ENCODE measurements around the gene RELA. TPM values are rescaled to one million over a fixed set of nuclear protein-coding genes. Genes with fewer than 3 reads are reported as not detected.
A peak's percentile ranks its signal among the peaks of the same experiment; 100 is the strongest.
"Not testable (repeated sequence)": the region's sequence is repeated elsewhere in the genome, so short reads cannot be mapped to it uniquely, and the experiment has no call there.

RELA gene
- total RNA-seq, 2 donors from 2014 or later = 116 to 121 TPM

DNA sequence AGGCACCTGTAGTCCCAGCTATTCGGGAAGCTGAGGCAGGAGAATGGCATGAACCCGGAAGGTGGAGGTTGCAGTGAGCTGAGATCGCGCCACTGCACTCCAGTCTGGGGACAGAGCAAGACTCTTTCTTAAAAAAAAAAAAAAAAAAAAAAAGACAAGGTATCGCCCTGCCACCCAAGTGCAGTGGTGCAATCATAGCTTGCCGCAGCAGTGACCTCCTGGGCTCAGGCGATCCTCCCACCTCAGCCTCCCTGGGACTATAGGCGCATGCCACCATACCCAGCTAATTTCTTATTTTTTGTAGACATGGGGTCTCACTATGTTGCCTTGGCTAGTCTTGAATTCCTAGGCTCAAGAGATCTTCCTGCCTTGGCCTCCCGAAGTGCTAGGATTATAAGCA lies 1.8 kb downstream of the RELA start:
- not testable (repeated sequence) for ATAC-seq (replicated peaks in 1 of 2); H3K9me3 Mint-ChIP-seq
- peaks cover 24 to 33% of the 10 kb centered on the region in 2 donors for H3K36me3 Mint-ChIP-seq (ENCODE audit: insufficient read depth in 2 of 2)

GRCh38 chr11:65660038-65660437 lies 2.7 kb downstream of the RELA start:
- Mint-ChIP-seq H3K4me3 (peak overlapping the region; percentile 17 to 58), H3K27me3 (ENCODE audit: low read depth) (no peaks in the 10 kb centered on the region), H3K27ac (peak overlapping the region; percentile 41), H3K4me1 (ENCODE audit: low read depth) (peaks cover 57% of the 10 kb centered on the region), H3K36me3 (ENCODE audit: insufficient read depth in 2 of 2) (peaks cover 24 to 35% of the 10 kb centered on the region in 2 donors), H3K9me3 (no peaks in the 10 kb centered on the region)
- ATAC-seq (replicated peaks in 1 of 2) (no peak), DNase-seq (no peak)

More for the DNA sequence above, 1.8 kb downstream of the RELA start:
- Mint-ChIP-seq H3K4me3 (peak overlapping the region; percentile 80 to 88), H3K27ac (peak overlapping the region; percentile 55), H3K4me1 (ENCODE audit: low read depth) (peaks cover 59% of the 10 kb centered on the region)
- not testable (repeated sequence) for DNase-seq; H3K27me3 Mint-ChIP-seq (ENCODE audit: low read depth)

DNA sequence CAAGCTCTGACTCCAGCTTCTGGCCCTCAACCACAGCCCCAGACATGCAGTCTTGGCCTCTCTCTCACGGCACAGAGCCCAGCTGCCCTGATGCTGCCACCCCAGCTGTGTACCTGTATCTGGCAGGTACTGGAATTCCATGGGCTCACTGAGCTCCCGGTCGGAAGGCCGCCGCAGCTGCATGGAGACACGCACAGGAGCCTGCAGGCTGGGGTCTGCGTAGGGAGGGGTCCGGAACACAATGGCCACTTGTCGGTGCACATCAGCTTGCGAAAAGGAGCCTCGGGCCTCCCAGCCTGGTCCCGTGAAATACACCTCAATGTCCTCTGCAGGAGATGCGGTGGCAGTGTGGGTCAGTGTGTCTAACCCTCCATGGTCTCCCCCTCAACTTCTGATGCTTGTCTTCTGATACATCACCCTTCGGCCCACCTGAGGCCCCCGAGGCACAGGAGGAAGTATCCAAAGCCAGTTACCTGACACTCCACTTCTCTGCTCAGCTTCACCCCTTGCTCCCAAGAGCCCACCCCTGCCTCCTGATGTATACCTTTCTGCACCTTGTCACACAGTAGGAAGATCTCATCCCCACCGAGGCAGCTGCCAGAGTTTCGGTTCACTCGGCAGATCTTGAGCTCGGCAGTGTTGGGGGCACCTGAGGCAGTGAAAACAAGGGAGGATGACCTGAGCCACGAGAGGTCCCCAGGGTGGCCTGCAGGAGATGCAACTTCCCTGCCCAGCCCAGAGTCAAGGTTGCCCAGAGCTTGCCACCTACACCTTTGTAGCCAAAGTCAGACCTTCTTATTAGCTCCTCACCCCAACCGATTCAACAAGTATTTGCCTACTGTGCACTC lies 4.3 kb downstream of the RELA start:
- no peak for ATAC-seq (replicated peaks in 1 of 2)
- H3K4me1 Mint-ChIP-seq (ENCODE audit: low read depth) = peaks cover 56% of the 10 kb centered on the region
- peaks cover 24 to 39% of the 10 kb centered on the region in 2 donors for H3K36me3 Mint-ChIP-seq (ENCODE audit: insufficient read depth in 2 of 2)
- no peak for DNase-seq
- H3K4me3 Mint-ChIP-seq = no peak overlapping the region
- H3K9me3 Mint-ChIP-seq = no peaks in the 10 kb centered on the region
- H3K27ac Mint-ChIP-seq = peak overlapping the region; percentile 4
- H3K27me3 Mint-ChIP-seq (ENCODE audit: low read depth) = no peaks in the 10 kb centered on the region

GRCh38 chr11:65657426-65657825 lies 5.3 kb downstream of the RELA start:
- DNase-seq (no peak), ATAC-seq (replicated peaks in 1 of 2) (no peak)
- Mint-ChIP-seq H3K4me3 (no peak overlapping the region), H3K9me3 (no peaks in the 10 kb centered on the region), H3K36me3 (ENCODE audit: insufficient read depth in 2 of 2) (peaks cover 24 to 39% of the 10 kb centered on the region in 2 donors), H3K27ac (peak overlapping the region; percentile 24), H3K4me1 (ENCODE audit: low read depth) (peaks cover 63% of the 10 kb centered on the region), H3K27me3 (ENCODE audit: low read depth) (no peaks in the 10 kb centered on the region)

DNA sequence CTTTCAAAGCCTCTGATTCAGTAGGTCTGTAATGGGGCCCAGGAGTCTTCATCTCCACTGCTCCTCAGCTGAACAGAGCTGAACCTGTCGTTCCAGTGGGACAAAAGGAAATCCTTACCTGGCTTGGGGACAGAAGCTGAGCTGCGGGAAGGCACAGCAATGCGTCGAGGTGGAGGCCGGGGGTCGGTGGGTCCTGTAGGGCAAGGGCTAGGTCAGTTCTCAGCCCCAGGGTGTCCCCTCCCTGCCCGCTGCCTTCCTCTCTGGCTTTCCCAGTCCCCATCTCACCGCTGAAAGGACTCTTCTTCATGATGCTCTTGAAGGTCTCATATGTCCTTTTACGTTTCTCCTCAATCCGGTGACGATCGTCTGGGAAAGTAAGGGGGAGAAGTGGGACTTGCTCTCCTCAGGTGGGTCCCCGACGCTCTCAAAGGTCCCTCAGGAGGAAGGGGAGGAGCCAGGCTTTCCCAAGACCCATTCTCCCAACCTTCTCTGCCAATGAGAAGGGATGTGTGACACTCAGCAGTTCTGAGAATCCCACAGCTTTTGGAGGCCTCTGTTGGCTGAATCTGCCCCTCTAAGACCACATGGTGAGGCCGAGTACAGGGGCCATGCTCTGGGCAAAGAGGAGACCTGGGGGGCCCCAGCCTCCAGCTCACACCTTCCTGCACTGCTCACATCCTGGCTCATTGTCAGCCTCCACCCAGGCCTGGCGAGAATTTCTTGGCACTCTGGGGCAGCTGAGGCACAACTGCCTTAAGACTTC lies 7.0 kb downstream of the RELA start:
- ATAC-seq (replicated peaks in 1 of 2) = no peak
- Mint-ChIP-seq H3K36me3 (ENCODE audit: insufficient read depth in 2 of 2) (peaks cover 24 to 35% of the 10 kb centered on the region in 2 donors), H3K9me3 (no peaks in the 10 kb centered on the region), H3K27me3 (ENCODE audit: low read depth) (no peaks in the 10 kb centered on the region), H3K4me1 (ENCODE audit: low read depth) (peaks cover 67% of the 10 kb centered on the region), H3K27ac (peak overlapping the region; percentile 82), H3K4me3 (no peak overlapping the region)
- DNase-seq = no peak

DNA sequence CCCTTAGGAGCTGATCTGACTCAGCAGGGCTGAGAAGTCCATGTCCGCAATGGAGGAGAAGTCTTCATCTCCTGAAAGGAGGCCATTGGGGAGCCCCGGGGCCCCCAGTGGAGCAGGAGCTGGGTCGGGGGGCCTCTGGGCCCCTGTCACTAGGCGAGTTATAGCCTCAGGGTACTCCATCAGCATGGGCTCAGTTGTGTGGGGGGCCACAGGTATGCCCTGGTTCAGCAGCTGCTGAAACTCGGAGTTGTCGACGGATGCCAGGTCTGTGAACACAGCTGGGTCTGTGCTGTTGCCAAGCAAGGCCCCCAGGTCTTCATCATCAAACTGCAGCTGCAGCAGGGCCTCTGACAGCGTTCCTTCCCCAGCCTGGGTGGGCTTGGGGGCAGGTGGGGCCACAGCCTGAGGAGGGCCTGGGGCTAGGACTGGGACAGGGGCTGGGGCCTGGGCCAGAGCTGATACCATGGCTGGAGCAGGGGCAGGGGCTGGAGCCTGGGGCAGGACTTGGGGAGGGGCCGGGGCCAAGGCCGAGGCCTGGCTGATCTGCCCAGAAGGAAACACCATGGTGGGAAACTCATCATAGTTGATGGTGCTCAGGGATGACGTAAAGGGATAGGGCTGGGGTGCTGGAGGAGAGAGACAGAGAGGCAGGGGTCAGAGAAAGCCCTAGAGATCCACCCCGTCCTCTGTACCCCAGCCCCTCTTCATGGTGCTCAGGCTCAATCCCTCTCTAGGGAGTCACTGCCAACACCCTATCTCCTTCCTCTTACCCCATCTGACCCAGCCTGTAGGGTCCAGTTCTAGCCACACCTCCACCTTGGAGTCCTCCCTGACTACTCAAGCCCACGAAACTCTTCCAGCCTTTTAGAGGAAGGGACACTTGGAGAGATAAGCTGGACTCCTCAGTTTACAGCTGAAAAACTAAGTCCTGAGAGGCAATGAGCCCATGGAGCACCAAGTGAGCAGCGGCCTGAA lies 8.1 kb downstream of the RELA start:
- DNase-seq (no peak), ATAC-seq (replicated peaks in 1 of 2) (no peak)
- no peaks in the 10 kb centered on the region for H3K9me3 Mint-ChIP-seq
- no peaks in the 10 kb centered on the region for H3K27me3 Mint-ChIP-seq (ENCODE audit: low read depth)
- H3K27ac Mint-ChIP-seq = peak overlapping the region; percentile 10
- H3K36me3 Mint-ChIP-seq (ENCODE audit: insufficient read depth in 2 of 2) = peaks cover 20 to 31% of the 10 kb centered on the region in 2 donors
- peaks cover 60% of the 10 kb centered on the region for H3K4me1 Mint-ChIP-seq (ENCODE audit: low read depth)
- H3K4me3 Mint-ChIP-seq = no peak overlapping the region

DNA sequence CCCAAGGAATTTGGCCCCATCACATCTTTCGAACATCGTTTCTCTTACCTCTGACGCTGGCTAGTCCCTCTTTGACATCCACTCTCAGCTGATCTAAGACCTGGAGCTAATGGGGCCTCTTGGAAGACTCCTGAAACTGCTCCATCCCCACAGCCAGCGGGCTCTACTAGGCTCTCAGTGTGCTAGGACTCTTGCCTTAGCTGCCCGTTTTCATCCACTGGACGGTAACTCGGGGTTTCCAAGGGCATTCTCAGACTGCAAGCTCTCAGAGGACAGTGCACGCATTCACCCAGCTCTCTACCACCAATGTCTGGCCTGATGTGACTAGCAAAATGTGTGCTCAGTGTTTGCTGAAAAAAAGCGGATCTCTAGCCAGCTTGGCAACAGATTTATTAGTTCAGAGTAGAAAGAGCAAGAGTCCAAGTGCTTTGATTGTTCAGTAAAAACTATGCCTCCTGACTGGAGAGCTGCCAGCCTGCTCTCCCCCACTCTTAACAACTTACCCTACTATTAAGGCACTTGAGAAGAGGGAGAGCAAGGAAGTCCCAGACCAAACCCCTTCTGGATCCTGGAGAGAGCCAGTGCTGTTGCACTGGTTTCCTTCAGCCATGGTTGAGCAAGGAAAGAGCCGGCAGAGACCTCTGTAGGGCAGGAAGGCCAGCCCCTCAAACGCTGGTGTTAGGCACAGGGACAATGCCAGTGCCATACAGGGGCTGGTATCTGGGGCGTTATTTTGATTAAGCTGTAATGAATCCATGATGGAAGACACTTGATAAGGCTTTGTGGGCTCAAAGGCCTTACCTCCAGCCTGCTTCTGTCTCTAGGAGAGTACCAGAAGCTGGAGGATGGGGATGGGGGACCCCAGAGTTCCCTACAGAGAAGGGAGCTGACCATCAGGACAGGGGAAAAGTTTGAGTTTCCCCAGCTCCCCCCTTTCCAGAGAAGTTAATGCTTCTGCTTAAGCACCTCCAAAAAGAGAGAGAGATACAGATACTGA lies 9.2 kb downstream of the RELA start:
- Mint-ChIP-seq H3K27me3 (ENCODE audit: low read depth) (no peaks in the 10 kb centered on the region), H3K9me3 (no peaks in the 10 kb centered on the region), H3K4me3 (peak overlapping the region; percentile 80 to 90), H3K27ac (peak overlapping the region; percentile 96), H3K4me1 (ENCODE audit: low read depth) (peaks cover 48% of the 10 kb centered on the region), H3K36me3 (ENCODE audit: insufficient read depth in 2 of 2) (peaks cover 13 to 20% of the 10 kb centered on the region in 2 donors)
- DNase-seq (no peak), ATAC-seq (replicated peaks in 1 of 2) (no peak)

- H3K27ac Mint-ChIP-seq = peak overlapping the region; percentile 96
- H3K4me3 Mint-ChIP-seq = peak overlapping the region; percentile 80 to 90
- peaks cover 12 to 24% of the 10 kb centered on the region in 2 donors for H3K36me3 Mint-ChIP-seq (ENCODE audit: insufficient read depth in 2 of 2)
- DNase-seq = peak; percentile 97 to 99
- ATAC-seq (replicated peaks in 1 of 2) = peak; percentile 85 to 88
- H3K4me1 Mint-ChIP-seq (ENCODE audit: low read depth) = peaks cover 48% of the 10 kb centered on the region
- H3K9me3 Mint-ChIP-seq = no peaks in the 10 kb centered on the region
- no peaks in the 10 kb centered on the region for H3K27me3 Mint-ChIP-seq (ENCODE audit: low read depth)
Measured at GRCh38 chr11:65652511-65653228, 10.0 kb downstream of the RELA start.

DNA sequence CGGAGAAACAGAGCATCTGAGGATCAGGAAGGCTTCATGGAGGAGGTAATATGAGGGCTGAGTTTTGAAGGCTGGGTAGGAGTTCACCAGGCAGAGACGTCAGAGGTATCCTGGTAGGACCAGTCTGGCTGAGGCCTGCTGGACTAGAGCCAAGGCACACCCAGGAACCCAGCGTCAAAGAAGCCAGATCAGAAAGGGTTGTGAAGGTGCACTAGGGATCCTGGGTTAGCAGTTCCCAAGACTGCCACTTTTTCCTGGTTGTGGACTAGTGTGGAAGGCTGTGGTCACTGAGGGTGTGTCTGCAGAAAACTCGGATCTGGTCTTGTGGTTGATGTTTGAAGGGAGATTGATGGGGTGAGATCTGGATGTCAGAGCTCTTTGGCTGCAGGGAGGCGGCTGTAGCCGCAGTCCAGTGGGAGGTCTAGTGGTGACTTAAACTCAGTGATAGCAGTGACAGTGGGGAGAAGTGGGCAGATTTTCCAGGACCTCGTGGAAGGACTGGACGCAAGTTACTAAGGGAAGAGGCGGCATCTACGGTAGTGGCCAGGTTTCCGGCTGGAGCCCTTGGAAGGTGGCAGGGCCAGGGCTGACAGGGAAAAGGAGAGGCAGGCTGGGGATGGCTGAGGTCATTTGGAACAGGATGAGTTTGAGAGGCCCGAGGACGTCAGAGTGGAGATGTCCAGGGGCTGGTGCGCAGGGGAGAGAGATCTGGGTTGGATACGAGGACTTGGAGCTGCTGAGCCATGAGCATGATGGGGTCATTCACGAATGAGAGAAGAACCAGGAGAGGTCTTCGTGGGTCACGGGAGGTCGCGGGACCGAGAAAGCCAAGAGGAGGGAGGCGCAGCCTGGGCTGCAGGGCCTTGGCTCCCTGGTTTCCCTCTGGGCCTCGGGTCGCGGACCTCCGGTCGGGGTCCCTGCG lies 10.9 kb downstream of the RELA start:
- Mint-ChIP-seq H3K4me3 (peak overlapping the region; percentile 70 to 74), H3K27me3 (ENCODE audit: low read depth) (no peaks in the 10 kb centered on the region), H3K4me1 (ENCODE audit: low read depth) (peaks cover 40% of the 10 kb centered on the region), H3K9me3 (no peaks in the 10 kb centered on the region), H3K36me3 (ENCODE audit: insufficient read depth in 2 of 2) (peaks cover 8 to 19% of the 10 kb centered on the region in 2 donors), H3K27ac (peak overlapping the region; percentile 82)
- ATAC-seq (replicated peaks in 1 of 2) = no peak
- no peak for DNase-seq

DNA sequence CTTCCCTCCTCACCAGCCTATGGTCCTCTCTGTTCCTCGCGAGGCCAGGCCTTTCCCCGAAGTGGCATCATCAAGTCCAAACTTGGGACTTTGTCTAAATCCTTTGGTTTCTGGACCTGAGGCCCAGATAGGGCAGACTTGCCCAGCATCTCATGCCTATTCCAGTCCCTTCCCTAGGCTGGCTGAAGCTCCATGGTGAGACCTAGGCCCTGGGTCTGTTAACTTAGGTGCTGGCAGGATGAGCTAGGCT lies 11.5 kb downstream of the RELA start:
- Mint-ChIP-seq H3K4me3 (peak overlapping the region; percentile 70 to 74), H3K36me3 (ENCODE audit: insufficient read depth in 2 of 2) (peaks cover 6 to 15% of the 10 kb centered on the region in 2 donors), H3K9me3 (no peaks in the 10 kb centered on the region), H3K27ac (peak overlapping the region; percentile 82), H3K4me1 (ENCODE audit: low read depth) (peaks cover 35% of the 10 kb centered on the region), H3K27me3 (ENCODE audit: low read depth) (no peaks in the 10 kb centered on the region)
- DNase-seq = no peak
- ATAC-seq (replicated peaks in 1 of 2) = no peak
